B cell (primary cell): Measurements from ENCODE around the gene RUSF1.

ENCODE experiments used
- CTCF ChIP-seq: fragments of 200-600 bp; IDR thresholded peaks from one replicate; pipeline ENCODE4 v1.8.0; 2022; ENCODE audit warnings: antibody characterized with exemption, mild to moderate bottlenecking
- EZH2 ChIP-seq: IDR thresholded peaks from 2 replicates; pipeline ENCODE4 v1.6.1; 2012; ENCODE audit warnings: borderline replicate concordance, low read depth, mild to moderate bottlenecking, moderate library complexity, low read length; ENCODE audit not compliant: insufficient read depth, poor library complexity, severe bottlenecking

GRCh38 chr16:31529108-31529936 lies 21.1 kb upstream of the RUSF1 start:
- no peak for TF ChIP-seq CTCF
- TF ChIP-seq EZH2 = no peak
